Adrenal gland (tissue), 12 donors: ENCODE measurements around the gene TPD52L1. TPM values are rescaled to one million over a fixed set of nuclear protein-coding genes. Genes with fewer than 3 reads are reported as not detected.
A peak's percentile ranks its signal among the peaks of the same experiment; 100 is the strongest.

Source experiments
- DNase-seq, 7 donors: peaks; one replicate each; pipeline ENCODE4 v3.0.0-alpha.2; 2019 to 2020
- H3K27ac ChIP-seq, 5 donors: fragments of 200-600 bp; sonication (generic) in 4 of 5; 1 replicate in 3 of 5; 2 replicates in 2 of 5; pipeline versions ENCODE4 v1.5.1 to v1.8.0; 2016 to 2020; ENCODE audit warnings: mild to moderate bottlenecking in 1 of 5
- H3K27me3 ChIP-seq: fragments of 200-600 bp; 2 replicates; pipeline ENCODE4 v1.8.0; 2021
- H3K36me3 ChIP-seq, 2 donors: fragments of 200-600 bp; replicated peaks in 1 of 2; 1 replicate in 1 of 2; 2 replicates in 1 of 2; pipeline versions ENCODE4 v1.5.1 to v1.8.0; 2018 to 2022
- H3K4me1 ChIP-seq, 2 donors: fragments of 200-600 bp; replicated peaks in 1 of 2; 1 replicate in 1 of 2; 2 replicates in 1 of 2; pipeline versions ENCODE4 v1.5.1 to v1.8.0; 2018 to 2021
- H3K4me3 ChIP-seq, 4 donors: fragments of 200-600 bp; sonication (generic) in 3 of 4; one replicate each; pipeline ENCODE4 v1.5.1; 2016 to 2018
- H3K9me3 ChIP-seq, 3 donors: fragments of 200-600 bp; sonication (generic) in 1 of 3; replicated peaks in 1 of 3; 1 replicate in 2 of 3; 2 replicates in 1 of 3; pipeline versions ENCODE4 v1.5.1 to v1.8.0; 2016 to 2021
- CTCF ChIP-seq, 6 experiments: fragments of 450-650 bp in 4 of 6; fragments of 200-600 bp in 2 of 6; sonication (generic) in 1 of 6; IDR thresholded peaks; 1 replicate in 5 of 6; 2 replicates in 1 of 6; pipeline versions ENCODE4 v1.5.1 to v1.8.0; 2016 to 2021; ENCODE audit warnings: antibody characterized with exemption in 6 of 6, mild to moderate bottlenecking in 2 of 6, moderate library complexity in 1 of 6
- POLR2A ChIP-seq, 2 donors: fragments of 450-650 bp; IDR thresholded peaks; one replicate each; pipeline ENCODE4 v1.6.1; 2017; ENCODE audit warnings: antibody characterized with exemption in 2 of 2, mild to moderate bottlenecking in 2 of 2, moderate library complexity in 1 of 2
- WGBS, 4 donors: extraction: QIAGEN DNeasy Blood & Tissue Kit in 2 of 4; methylation state at CpG; one replicate each; pipeline versions ENCODE4 v1.1.5 to v1.1.7; 2013 to 2017; 5-methylcytosine and 5-hydroxymethylcytosine counted together
- intact Hi-C, 2 donors: fragments of 100-400 bp; cut with DNase I; formaldehyde crosslinking; loops; one replicate each; pipeline versions ENCODE4 v1.14.1 to v1.15.0; 2022 to 2023
- polyA plus RNA-seq, 3 donors: library from polyadenylated mRNA; stranded (reverse); fragments of 200-250 nt in 2 of 3; fragments of 350-450 nt in 1 of 3; fragmentation: Illumina TruSeq in 1 of 3; extraction: RNeasy Lipid Tissue Mini Kit (QIAGEN cat#74804) in 1 of 3; gene quantifications; one replicate each; pipeline ENCODE4 v1.2.3, GENCODE V29; 2013 to 2014
- total RNA-seq, 9 donors: library from RNA; depleted of rRNA in 4 of 9; stranded (reverse); fragments of >200 nt in 4 of 9; fragments of 120-200 nt in 1 of 9; fragmentation: NEBNext Ultra II Directional in 1 of 9; extraction: Animal tissue kit (Norgen Biotek cat#: 25700) in 1 of 9; gene quantifications; one replicate each; pipeline versions ENCODE4 v1.1.0 to v1.2.4, GENCODE V29; 2013 to 2023
- donor health status: healthy with polysubstance abuse.
- donor health status: Bipolar disorder and iron deficiency.
- donor health status: DM: yes; HTN: yes; CAD: no.
- donor health status: DM: no; HTN: no; CAD: no.
- donor health status: DM: no; HTN: no; CAD: no.
- donor health status: DM: yes; HTN: yes; CAD: no.

The TPD52L1 gene
- total and polyA plus RNA-seq, 12 donors, result 37.0 to 2,041 (median 435) TPM

DNA sequence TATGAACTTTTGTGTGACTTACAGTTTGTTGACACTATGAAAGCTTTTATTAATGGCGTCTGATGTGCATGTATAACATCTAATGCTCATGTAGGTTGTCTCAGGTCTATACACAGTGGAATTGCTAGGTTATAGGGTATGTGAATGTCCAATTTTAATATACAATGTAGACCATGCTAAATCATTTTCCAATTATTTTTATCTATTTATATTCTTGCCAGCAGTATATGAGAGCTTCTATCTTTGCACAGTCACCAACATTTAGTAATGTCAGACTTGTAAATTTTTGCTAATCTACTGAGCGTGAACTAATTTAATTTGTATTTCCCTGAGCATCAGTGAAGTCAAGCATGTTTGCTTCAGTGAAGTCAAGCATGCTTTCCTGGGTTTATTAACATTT is 64.4 kb downstream of the TPD52L1 start:
- intact Hi-C loops, result no loop called here
- Histone ChIP-seq H3K4me3 (no peak overlapping the region), H3K27me3 (no peaks in the 10 kb centered on the region), H3K27ac (no peak overlapping the region), H3K4me1 (peaks cover 23 to 34% of the 10 kb centered on the region in 2 donors), H3K9me3 (no peaks in the 10 kb centered on the region), H3K36me3 (peaks cover 0 to 5% of the 10 kb centered on the region in 2 donors)
- TF ChIP-seq CTCF (IDR thresholded peaks at IDR 0.05), result no peak
- no peak for TF ChIP-seq POLR2A (IDR thresholded peaks at IDR 0.05)
- no peak for DNase-seq
- 87 to 97% (median 94%) methylated on average over 2 of the region's 2 CpGs for WGBS, 4 donors

GRCh38 chr6:125219361-125219895 is 65.9 kb downstream of the TPD52L1 start:
- H3K4me3 ChIP-seq, result no peak overlapping the region
- intact Hi-C loops, result no loop called here
- no peaks in the 10 kb centered on the region for H3K27me3 ChIP-seq
- H3K27ac ChIP-seq, result peak overlapping the region in 3 of 5 donors; percentile 20 to 32 (median 24)
- H3K36me3 ChIP-seq, result peaks cover 0 to 5% of the 10 kb centered on the region in 2 donors
- H3K9me3 ChIP-seq, result no peaks in the 10 kb centered on the region
- H3K4me1 ChIP-seq, result peaks cover 38 to 48% of the 10 kb centered on the region in 2 donors
- 66 to 78% (median 73%) methylated on average over 5 of the region's 5 CpGs for WGBS, 4 donors
- DNase-seq, result peak in 3 of 7 donors; percentile 17 to 40 (median 35)
- TF ChIP-seq POLR2A (IDR thresholded peaks at IDR 0.05) (no peak), CTCF (IDR thresholded peaks at IDR 0.05) (no peak)

DNA sequence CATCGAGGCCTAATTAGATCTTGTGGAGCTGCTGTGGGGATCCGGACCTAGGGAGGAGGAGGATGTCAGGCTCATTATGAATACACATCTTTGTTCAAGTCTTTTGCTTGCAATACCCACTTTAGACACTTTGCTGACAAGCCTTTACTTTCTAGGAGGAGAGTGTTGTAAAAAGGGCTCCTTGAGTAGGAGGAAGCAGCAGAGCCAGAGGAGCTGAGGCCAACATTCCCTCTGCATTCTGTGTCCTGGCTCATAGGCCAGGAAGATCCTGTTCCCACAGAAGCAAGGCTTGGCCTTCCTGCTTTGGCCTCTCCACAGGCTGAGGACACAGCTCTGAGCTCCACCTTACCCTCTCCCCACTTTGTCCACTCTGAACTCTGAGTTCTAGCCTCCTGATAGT is 67.1 kb downstream of the TPD52L1 start:
- Histone ChIP-seq H3K9me3 (no peaks in the 10 kb centered on the region), H3K4me3 (no peak overlapping the region), H3K27me3 (no peaks in the 10 kb centered on the region), H3K36me3 (peaks cover 0 to 5% of the 10 kb centered on the region in 2 donors), H3K27ac (peak overlapping the region in 2 of 5 donors; percentile 10 to 43), H3K4me1 (peaks cover 47 to 53% of the 10 kb centered on the region in 2 donors)
- WGBS, 4 donors, result 71 to 82% (median 76%) methylated on average over 2 of the region's 2 CpGs
- DNase-seq, result no peak
- peak in 4 of 6 experiments; percentile 1 to 14 (median 8) for TF ChIP-seq CTCF (IDR thresholded peaks at IDR 0.05)
- no peak for TF ChIP-seq POLR2A (IDR thresholded peaks at IDR 0.05)
- intact Hi-C loops, result no loop called here

DNA sequence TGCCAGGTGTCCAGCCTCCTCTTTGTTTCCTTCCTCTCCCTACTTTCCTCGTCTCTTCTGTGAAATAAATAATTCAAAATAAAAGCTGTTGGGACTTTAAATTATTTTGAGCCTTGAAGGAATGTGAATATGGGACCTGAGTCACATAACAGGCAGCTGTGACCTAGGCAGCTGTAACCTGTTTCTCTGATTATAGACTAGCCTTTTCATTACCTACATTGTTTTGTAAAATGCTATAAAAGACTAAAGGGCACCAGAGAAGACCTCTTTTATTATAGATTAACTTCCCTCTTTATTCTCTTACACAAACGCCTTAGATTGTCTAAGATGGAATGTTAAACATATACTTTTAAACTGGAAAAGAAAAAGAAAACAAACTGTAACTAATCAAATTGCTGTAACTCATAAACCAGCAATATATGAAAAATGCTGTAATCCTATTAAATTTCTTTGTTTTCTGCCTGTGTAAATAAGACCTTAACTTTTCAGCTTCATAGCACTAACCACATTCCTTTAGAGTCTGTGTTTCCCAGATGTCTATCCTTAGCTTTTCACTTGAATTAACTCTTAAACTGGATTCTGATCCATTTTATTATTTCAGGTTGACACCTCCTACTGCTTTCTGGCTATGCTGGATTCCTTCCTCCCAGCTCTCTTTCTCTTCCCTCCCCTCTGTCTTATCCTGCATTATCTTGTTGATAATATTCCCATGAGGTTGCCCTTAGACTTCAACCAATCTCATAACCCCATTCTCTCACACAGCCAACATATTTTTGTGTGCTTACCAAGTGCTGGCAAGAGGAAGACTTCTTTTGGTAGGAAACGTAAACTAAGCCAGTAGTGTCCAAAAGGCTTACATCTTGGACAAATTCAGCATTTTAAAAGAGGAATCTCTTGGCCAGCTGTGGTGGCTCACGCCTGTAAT is 69.2 kb downstream of the TPD52L1 start:
- peaks cover 0 to 5% of the 10 kb centered on the region in 2 donors for H3K36me3 ChIP-seq
- intact Hi-C loops, result no loop called here
- DNase-seq, result no peak
- no peaks in the 10 kb centered on the region for H3K27me3 ChIP-seq
- TF ChIP-seq CTCF (IDR thresholded peaks at IDR 0.05), result no peak
- no peak for TF ChIP-seq POLR2A (IDR thresholded peaks at IDR 0.05)
- WGBS, 4 donors, result 53 to 64% (median 57%) methylated on average over 4 of the region's 4 CpGs
- H3K4me1 ChIP-seq, result peaks cover 47 to 53% of the 10 kb centered on the region in 2 donors
- H3K9me3 ChIP-seq, result no peaks in the 10 kb centered on the region
- H3K4me3 ChIP-seq, result no peak overlapping the region
- peak overlapping the region; percentile 43 to 78 (median 70) for H3K27ac ChIP-seq
